AG10803 (cell line): Measurements from ENCODE around the gene PSMD8.

Experiments
- DNase-seq: peaks from one replicate; pipeline ENCODE4 v3.0.0; 2010; ENCODE audit warnings: low read depth
- H3K4me3 ChIP-seq: 2 replicates; pipeline ENCODE4 v1.5.1; 2011; ENCODE audit warnings: mild to moderate bottlenecking, low read length, control low read depth
- CTCF ChIP-seq: conservative IDR thresholded peaks from 2 replicates; pipeline ENCODE4 v1.5.1; 2011; ENCODE audit warnings: mild to moderate bottlenecking, low read length, control low read depth, inconsistent platforms

The PSMD8 gene

GRCh38 chr19:38374332-38375097, at the start of gene PSMD8:
PSMD8 (plus strand) TSS chr19:38374571; CDS start chr19:38374602, 31 bp downstream.
- peak; percentile 98 for DNase-seq
- TF ChIP-seq CTCF: no peak; the same call in 1 of the 2 replicates
- peak within 1 kb of the TSS; percentile 90 for H3K4me3 ChIP-seq

- DNase-seq: no peak
- TF ChIP-seq CTCF: no peak
- no peak overlapping the region for H3K4me3 ChIP-seq
Observed at GRCh38 chr19:38326591-38326990, 47.8 kb upstream of the PSMD8 start.

GRCh38 chr19:38329651-38330050, 44.7 kb upstream of the PSMD8 start:
- no peak for TF ChIP-seq CTCF
- no peak for DNase-seq
- no peak overlapping the region for H3K4me3 ChIP-seq

- DNase-seq: no peak
- TF ChIP-seq CTCF: no peak
- no peak overlapping the region for H3K4me3 ChIP-seq
Observed at GRCh38 chr19:38331728-38332127, 42.6 kb upstream of the PSMD8 start.

GRCh38 chr19:38333245-38333644, 41.1 kb upstream of the PSMD8 start:
- DNase-seq: no peak
- no peak for TF ChIP-seq CTCF

GRCh38 chr19:38335949-38336637, 38.3 kb upstream of the PSMD8 start:
- DNase-seq: peak; percentile 94
- TF ChIP-seq CTCF: no peak
- H3K4me3 ChIP-seq: peak overlapping the region; percentile 94

More at GRCh38 chr19:38333245-38333644, 41.1 kb upstream of the PSMD8 start:
- H3K4me3 ChIP-seq: no peak overlapping the region
